GM21367 (cell line): ENCODE results near the gene TTC22.

ENCODE experiments used
- ATAC-seq: cut with Tn5 transposase; IDR thresholded peaks from one replicate; pipeline ENCODE4 v1.9.1; 2021; ENCODE audit not compliant: unreplicated experiment

Gene TTC22

DNA sequence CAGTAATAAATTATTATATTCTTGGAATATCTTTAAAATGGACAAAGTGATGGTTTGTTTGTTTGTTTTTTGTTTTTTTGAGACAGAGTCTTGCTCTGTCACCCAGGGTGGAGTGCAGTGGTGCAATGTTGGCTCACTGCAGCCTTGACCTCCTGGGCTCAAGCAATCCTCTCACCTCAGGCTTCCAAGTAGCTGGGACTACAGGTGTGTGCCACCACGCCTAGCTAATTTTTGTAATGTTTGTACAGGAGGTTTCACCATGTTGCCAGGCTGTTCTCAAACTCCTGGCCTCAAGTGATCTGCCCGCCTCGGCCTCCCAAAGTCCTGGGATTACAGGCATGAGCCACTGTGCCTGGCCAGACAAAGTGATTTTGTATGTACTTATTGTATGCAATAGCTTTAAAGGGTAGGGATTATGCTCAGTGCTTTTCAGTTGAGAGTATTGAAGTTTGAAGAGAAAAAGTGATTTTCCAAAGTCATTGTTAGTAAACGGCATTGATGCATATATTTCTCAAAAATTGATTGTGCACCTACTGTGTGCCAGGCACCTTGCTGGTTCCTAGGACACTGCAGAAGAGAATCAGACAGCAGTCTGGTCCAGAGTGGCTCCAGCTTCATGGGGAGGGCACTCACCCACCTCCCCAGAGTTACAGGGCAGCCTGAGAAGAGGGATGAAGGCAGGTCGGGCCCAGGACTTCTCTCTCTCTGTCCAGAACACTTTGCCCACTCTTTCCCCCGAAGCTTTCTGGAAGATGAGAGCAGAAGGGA lies 34.2 kb upstream of the TTC22 start:
- no peak for ATAC-seq

DNA sequence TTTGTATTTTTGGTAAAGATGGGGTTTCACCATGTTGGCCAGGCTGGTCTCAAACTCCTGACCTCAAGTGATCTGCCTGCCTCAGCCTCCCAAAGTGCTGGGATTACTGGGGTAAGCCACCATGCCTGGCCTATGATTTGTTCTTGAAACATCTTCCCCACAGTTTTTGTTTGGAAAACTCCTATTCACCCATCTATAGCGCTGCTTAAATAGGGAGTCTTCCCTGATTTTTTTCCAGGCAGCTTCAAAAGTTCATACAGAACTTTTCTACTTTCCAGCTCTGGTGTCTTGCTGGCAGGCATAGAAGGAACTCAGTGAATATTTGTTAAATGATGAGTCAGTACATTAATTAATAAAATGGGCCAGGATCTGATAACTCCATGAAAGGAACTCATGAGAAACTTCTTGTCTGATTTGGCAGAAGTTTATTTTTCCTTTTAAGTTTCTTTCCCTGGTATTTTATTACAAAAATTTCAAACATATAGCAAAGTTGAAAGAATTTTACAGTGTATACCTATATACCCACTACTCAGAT lies 33.0 kb upstream of the TTC22 start:
- no peak for ATAC-seq

DNA sequence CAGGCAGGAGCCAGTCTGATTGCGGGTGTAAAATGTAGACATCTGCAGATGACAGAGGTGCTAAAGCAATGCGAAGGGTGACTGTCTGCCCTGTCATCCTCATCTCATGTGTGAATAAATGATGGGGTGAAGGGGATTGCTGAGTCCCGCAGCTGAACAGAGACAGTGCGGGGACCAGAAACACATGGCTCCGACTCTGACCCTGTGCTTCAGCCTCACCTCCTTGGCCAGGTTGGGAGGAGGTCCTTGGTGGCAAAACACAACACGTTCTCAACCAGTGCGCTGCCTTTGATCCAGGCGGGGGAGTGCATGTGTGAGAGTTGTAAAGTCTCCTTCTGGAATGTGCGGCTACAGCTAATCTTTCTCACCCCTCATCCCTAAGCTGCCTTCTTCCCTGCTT lies 32.0 kb upstream of the TTC22 start:
- no peak for ATAC-seq

DNA sequence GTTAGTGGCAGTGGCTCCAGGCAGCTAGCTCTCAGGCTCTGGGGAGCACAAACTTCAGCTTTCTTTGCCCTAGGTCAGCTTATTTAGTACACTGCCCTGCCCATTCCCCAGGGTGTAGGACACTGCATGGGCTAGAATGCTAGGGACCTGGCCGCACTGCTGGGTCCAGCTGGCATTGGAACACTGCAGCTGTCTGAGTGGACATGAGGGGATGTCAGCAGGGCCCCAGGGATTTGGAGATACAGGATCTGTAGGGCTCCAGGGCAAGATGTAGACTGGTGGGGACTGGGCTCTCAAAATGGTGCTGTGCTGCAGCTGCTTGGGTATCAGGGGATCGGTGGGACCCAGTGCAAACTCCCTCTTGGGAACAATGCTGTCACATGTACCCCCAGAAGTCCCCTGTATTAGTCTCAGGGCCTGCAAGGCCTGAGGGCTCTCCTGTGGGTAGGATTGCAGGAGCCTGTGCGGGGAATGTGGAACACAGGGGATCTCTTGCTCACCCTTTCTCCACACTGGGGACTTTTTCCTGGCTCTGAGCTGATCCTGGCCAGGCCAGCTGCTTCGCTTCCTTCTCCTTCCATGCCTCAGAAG lies 25.2 kb upstream of the TTC22 start:
- ATAC-seq, result no peak

DNA sequence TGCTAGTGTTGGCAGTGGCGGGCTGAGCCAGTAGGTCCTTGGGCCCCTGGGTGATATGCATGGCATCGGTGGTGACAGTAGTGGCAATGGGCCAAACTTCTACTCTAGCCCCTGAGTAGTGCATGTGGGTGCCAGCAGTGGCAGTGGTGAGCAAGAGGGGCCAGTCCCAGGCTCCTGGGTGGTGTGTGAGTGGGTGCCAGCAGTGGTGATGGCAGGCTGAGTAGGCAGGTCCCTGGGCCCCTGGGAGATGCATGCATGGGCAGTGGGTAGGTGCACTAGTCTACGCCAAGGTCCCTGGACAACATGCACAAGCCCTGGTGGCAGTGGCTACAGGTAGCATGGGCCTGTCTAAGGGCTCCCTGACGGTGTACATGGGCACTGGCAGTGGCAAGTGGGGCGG lies 24.6 kb upstream of the TTC22 start:
- no peak for ATAC-seq

DNA sequence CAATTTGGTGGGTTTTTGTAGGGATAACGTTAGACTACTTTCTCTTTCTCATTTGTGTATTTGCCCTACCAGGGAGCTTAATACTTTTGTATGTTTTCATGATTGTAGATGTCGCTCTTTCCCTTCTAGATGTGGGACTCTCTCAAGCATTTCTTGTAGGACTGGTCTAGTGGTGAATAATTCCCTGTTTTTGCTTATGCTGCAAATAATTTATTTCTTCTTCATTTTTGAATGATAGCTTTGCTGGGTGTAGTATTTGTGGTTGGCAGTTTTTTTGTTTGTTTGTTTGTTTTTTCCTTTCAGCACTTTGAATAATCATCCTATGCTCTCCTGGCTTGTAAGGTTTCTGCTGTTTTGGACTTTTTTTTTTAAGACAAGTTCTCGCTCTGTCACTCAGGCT lies 22.5 kb upstream of the TTC22 start:
- ATAC-seq, result no peak

DNA sequence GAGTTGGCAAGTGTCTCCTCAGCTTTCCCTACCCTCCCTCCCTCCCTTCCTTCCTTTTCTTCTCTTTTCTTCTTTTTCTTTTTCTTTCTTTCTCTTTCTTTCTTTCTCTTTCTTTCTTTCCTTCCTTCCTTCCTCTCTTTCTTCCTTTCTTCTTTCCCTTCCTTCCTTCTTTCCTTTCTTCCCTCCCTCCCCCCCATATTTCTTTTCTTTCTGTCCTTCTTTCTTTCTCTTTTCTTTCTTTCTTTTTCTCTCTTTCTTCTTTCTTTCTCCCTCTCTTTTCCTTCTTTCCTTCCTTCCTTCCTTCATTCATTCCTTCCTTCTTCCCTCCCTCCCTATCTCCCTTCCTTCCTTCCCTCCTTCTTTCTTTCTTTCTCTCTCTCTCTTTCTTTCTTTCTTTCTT lies 18.6 kb upstream of the TTC22 start:
- ATAC-seq, result no peak

DNA sequence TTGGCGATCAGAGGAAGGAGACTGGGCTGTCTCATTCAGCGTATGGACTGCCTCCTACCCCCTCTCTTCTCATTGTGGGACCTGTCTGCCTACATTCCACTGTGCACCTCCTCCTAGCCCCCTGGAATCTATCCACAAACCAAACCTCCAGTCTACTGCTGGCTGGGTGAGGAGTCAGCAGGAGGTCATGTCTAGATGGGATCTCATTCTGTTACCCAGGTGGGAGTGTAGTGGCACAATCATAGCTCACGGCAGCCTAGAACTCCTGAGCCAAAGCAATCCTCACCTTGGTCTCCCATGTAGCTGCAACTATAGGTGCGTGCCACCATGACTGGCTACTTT lies 18.0 kb upstream of the TTC22 start:
- ATAC-seq, result no peak

DNA sequence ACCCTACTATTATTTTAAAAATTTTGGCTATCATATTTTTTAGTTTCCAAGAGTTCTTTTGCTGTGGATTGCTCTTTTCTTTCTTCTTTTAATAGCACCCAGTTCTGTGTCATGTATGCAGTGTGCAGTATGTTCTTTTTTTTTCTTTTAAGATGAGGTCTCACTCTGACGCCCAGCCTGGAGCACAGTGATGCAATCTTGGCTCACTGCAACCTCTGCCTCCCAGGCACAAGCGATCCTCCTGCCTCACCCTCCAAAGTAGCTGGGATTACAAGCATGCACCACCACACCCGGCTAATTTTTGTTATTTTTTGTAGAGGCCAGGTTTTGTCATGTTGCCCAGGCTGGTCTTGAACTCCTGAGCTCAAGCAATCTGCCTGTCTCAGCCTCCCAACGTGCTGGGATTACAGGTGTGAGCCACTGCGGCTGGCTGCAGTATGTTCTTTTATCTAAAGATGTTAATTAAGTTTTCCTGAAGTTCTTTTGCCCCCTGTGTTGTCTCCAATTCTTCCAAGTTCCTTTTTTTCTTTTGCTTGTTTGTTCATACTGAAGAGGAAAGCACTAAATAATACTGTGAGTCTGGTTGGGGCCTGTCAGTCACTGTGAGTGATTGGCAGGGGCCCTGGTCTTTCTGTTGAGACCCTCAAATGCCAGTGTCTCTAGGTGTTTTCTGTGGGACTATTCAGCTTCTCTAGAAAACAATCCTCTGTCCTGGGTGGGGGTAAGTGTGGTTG lies 17.5 kb upstream of the TTC22 start:
- no peak for ATAC-seq

DNA sequence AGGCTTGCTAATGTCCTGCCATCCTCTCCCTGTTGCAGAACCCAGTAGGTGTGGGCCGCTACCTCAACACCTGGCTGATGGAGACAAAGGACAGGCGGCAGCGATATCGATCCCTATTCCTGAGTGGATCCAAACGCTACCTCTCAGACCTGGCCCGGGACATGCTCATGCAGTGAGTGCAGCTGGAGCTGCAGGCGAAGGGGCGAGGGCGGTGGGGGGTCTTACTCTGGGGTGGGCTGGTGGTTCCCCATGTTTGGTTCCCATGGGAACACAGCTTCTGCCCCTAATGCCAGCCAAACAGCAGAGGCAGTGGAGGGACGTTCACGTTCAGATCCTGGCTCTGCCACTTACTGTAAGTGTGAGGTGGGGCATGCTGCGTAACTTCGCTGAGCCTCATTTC lies 15.8 kb upstream of the TTC22 start:
- ATAC-seq, result no peak

DNA sequence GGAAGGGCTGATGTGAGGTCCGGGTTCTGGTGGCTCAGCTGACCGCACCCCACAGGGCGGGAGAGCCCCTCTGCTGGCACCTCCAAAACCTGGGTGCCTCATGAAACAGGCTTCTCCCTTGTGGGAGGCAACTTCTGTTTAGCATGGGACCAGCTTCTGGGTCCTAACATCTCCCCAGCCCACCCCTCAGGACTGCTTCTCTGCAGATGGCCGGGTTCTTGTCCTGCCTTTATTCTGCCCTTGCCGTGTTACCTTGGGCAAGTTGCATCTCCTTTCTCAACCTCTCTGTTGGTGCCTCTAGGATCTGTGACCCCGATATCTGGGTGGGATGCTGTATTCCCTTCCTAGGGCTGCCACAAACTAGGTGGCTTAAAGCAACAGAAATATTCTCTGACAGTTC lies 15.0 kb upstream of the TTC22 start:
- no peak for ATAC-seq

DNA sequence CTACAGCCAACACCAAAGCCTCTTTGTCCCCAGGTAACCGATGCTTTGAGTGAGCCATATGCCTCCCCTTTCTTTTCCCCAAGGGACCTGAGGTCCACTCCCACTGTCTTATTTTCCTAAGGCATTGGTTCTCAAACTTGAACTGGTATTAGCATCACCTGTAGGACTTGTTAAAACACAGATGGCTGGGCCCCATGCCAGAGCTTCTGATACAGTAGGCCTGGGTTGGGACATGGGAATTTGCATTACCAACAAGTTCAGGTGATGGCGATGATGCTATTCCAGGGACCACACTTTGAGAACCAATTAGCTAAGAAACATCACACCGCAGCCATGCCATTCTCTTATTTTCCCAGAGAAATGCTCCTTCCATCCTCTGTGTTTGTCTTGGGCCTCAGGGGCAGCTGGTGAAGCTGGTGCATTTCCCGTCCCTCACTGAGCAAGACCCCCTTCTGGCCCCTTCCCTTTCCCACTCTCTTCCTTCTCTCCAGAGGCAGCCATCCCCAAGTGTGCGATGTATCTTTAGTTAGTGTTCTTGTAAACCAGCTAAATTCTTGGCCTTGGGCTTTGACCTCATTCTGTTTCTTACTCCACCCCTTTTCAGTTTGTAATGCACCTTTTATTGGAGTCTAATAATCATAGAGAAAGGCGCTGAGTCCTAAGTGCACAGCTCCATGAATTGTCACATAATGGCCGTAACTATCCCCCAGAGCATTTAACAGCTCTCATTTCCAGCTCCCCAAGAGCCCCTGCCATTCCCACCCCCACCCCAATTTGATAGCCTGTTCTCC lies 14.2 kb upstream of the TTC22 start:
- ATAC-seq, result no peak

DNA sequence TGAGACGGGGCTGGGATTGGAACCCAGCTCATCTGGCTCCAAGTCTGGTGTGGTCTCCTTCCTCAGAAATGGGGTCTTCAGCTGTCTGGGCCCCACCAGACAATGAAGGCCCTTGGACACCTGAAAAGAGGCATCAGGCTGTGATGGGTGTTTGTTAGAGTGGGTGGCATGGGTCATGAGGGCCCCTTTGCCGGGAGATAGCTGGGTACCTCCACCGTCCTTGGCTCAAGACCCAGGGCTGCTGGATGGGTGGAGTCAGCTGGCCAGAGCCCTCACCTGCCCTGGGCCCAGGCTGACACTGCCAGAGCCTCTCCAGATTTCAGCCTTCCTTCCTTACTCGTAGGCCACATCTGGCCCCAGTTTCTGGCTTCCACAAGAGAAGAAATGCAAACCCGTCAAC lies 13.4 kb upstream of the TTC22 start:
- ATAC-seq, result no peak

DNA sequence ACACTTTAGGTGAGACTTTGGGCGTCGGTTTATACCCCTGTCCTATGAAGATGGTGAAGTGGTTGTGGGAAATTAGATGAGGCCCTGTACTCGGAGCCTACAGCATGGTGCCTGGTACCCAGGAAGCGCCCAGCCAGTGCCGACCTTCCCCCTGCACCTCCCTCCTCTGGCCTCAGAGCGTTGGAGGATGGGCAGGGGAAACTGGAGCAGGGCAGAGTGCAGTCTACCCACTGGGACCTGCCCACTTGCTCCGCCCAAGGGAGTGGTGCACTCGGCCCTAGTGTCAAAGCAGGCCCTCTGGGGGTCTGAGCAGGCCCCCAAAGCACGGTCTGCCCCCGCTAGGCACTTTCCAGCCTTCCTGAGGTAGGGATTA lies 13.0 kb upstream of the TTC22 start:
- ATAC-seq, result no peak

DNA sequence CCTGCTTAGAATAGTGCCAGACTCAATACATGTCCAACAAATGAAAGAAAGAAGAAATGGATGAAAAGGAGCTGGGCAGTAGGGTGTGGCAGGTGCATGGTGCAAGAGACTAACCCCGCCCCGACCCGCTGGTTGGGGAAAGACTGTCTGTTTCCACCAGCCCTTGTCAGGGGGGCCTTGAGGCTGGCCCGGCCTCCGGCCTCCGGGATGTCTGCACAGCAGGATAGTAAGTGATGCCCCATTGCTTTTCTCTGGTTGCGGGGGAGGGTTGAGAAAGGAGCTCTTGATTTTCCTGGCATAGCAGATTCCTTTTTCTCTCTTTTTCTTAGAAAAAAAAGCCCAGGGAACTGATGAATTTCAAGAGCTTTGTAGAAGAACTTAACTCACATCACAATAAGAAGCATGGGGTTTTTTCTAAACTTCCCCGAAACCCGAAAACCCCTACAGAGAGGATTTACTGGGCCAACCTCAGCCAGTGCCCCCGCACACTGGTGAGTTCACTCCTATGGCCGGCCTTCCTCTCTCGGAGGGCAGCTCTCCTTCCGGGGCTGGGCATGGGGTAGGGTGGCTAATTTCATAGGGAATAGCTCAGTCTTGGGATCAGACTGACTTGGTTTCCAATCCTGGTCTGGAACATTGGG lies 12.5 kb upstream of the TTC22 start:
- no peak for ATAC-seq

DNA sequence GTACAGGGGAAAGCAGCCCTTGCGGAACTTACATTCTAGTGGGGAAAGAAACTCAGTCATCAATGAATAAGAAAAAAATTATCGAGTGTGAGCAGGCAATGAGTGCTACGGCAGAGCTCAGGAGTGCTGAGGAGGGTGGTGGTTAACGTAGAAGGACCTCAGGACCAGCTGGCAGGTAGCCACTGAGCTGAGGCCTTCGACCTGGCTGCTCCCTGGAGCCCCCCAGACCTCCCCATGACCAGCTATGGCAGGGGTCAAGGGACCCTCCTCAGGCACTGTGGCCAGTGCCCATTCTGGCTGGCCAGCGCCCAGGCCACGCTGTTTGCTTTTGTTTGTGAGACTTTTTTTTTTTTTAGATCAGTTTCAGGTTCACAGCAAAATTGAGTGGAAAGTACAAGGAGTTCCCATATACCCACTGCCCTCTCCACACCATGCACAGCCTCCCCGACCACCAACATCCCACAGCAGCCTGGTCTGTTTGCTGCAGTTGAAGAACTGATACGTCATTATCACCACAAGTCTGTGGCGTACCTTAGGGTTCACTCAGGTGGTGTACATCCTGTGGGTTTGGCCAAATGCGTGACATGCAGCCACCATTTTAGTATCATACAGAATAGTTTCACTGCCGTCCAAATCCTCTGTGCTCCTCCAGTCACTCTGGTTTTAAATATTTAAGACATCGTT lies 11.8 kb upstream of the TTC22 start:
- ATAC-seq, result no peak

DNA sequence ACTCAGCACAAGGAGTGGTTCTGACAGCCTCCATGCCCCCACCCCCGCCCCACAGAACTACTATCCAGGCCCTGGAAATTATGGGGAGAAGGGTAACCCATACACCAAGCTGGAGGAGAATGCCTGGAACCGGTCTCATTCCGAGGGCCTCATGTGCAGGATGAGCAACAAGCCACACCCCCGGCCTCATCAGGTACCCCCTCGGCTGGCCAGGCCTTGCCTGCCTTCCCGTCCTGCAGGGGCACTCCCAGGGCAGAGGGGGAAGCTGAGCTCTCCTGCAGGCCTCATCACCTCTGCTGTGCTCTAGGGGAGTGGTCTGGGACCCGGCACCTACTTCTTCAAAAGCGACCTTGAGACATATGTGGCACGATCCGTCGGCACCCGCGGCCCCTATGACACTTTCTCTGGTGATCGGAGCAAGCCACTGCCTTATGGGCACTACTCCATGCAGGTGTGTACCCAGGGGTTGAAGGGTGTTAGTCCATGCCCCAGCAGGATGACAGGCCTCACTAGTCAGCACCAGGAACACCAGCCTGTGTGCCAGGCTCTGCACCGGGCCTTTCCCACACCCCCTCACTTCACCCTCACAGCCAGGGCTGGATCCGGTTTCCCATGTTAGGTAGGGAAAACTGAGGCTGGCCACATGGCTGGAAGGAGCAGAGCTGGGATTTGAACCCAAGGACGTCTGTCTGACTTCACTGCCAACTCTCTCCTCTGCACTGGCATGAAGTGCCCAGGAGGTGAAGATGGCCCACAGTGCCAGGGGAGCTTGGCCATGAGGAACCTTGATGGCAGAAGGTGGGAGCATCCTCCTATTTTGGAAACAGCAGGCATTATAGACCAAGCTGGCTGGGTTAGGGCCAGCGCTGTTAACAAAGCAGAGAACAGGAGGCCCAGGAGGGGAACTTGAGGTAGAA lies 10.9 kb upstream of the TTC22 start:
- ATAC-seq, result no peak

DNA sequence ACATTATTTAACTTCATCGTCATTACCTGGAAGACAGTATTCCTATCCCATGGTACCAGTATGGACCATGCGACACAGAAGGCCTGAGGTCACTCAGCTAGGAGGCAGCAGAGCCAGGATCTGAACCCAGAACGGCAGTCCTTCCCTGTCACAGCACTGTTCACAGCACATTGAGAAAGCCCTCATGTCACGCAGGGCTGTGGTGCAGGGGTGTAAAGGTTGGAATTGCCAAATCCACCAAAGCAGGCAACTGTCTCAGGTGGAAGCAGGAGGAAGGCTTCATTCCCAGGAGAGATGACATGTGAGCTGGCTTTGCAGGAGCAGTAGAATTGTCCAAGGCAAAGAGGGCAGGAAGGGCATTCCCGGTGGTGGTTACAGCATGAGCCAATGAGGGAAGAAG lies 9.9 kb upstream of the TTC22 start:
- ATAC-seq, result no peak

DNA sequence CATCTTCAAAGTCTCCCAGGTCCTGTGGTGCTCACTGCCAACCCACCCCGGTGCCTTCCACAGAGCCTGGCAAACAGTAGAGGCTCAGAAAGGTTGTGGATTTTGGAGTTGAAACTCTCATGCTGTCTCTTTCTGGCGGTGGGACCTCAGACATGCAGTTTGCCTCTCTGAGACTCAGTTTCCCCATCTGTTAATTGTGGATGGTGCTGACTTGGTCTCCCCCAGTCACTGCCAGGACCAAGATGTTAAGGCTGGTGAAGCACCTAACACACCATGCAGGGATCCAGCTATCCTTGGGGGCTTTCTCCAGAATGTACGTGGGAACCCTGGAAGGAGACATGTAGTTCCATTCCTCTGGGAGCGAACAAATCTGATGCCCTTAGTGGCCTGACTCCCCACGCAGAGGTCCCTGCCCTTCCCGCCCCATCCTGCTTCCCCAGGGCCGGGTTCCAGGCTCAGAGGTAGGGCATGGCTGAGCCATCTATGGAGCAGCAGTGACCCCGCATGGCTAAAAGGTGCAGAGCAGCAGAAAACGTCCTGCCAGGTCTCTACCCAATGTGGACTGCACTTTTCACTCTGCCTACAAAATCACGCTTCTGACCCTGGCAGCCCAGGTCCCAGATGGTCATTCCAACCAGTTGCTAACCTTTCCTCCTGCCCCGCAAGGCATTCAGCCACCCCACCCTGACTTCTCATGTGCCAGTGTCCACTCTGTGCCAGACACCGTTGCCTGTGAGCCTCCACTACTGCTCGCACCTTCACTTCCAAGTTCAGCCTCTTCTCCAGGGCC lies 9.2 kb upstream of the TTC22 start:
- no peak for ATAC-seq
